OCI-LY1 (cell line): ENCODE measurements around the gene CD74.

Experiments used
- H2AFZ ChIP-seq: fragments of 200-600 bp; sonication (generic), shearing (Covaris generic); 2 replicates; pipeline ENCODE4 v1.6.0; 2014; ENCODE audit warnings: antibody characterized with exemption, mild to moderate bottlenecking, low read length
- H3F3A ChIP-seq: fragments of 200-600 bp; sonication (generic), shearing (Covaris generic); 2 replicates; pipeline ENCODE4 v1.6.0; 2014; ENCODE audit warnings: mild to moderate bottlenecking, antibody characterized with exemption, low read length, moderate library complexity; ENCODE audit not compliant: insufficient read depth
- H3K27ac ChIP-seq: fragments of 200-600 bp; sonication (generic); 2 replicates; pipeline ENCODE4 v1.5.1; 2014; ENCODE audit warnings: low read length, mixed run types, mild to moderate bottlenecking, low read depth; ENCODE audit not compliant: poor library complexity, severe bottlenecking
- H3K27me3 ChIP-seq: fragments of 200-600 bp; sonication (generic); 2 replicates; pipeline ENCODE4 v1.6.0; 2014; ENCODE audit warnings: antibody characterized with exemption, mild to moderate bottlenecking, low read length, moderate library complexity; ENCODE audit not compliant: insufficient read depth
- H3K36me3 ChIP-seq: fragments of 200-600 bp; sonication (generic); 2 replicates; pipeline ENCODE4 v1.6.1; 2014; ENCODE audit warnings: mild to moderate bottlenecking, antibody characterized with exemption, low read length, moderate library complexity, mixed read lengths; ENCODE audit not compliant: insufficient read depth
- H3K4me1 ChIP-seq: fragments of 200-600 bp; sonication (generic); 2 replicates; pipeline ENCODE4 v1.5.1; 2014; ENCODE audit warnings: mild to moderate bottlenecking, low read length, moderate library complexity; ENCODE audit not compliant: insufficient read depth, severe bottlenecking
- H3K4me2 ChIP-seq: fragments of 200-600 bp; sonication (generic), shearing (Covaris generic); 2 replicates; pipeline ENCODE4 v1.6.1; 2014; ENCODE audit warnings: low read length
- H3K4me3 ChIP-seq: fragments of 200-600 bp; sonication (generic); 2 replicates; pipeline ENCODE4 v1.5.1; 2014; ENCODE audit warnings: low read length, low read depth, mild to moderate bottlenecking, mixed read lengths; ENCODE audit not compliant: poor library complexity, severe bottlenecking
- H3K79me2 ChIP-seq: fragments of 200-600 bp; shearing (Covaris generic); 2 replicates; pipeline ENCODE4 v1.6.1; 2016; ENCODE audit warnings: mixed run types, low read length, mixed read lengths; ENCODE audit not compliant: insufficient read depth
- H3K9ac ChIP-seq: fragments of 200-600 bp; sonication (generic), shearing (Covaris generic); 2 replicates; pipeline ENCODE4 v1.6.1; 2014; ENCODE audit warnings: mild to moderate bottlenecking, low read length, mixed read lengths
- H3K9me2 ChIP-seq: fragments of 200-600 bp; sonication (generic), shearing (Covaris generic); 2 replicates; pipeline ENCODE4 v1.6.1; 2014; ENCODE audit warnings: low read depth, mild to moderate bottlenecking, low read length, mixed read lengths
- H3K9me3 ChIP-seq: fragments of 200-600 bp; shearing (Covaris generic); 2 replicates; pipeline ENCODE4 v1.6.1; 2014; ENCODE audit warnings: low read length, mixed read lengths
- H4K20me1 ChIP-seq: fragments of 200-600 bp; sonication (generic), shearing (Covaris generic); 2 replicates; pipeline ENCODE4 v1.6.0; 2016; ENCODE audit warnings: mild to moderate bottlenecking, low read length; ENCODE audit not compliant: insufficient read depth
- CTCF ChIP-seq: fragments of 200-600 bp; sonication (generic), shearing (Covaris generic); IDR thresholded peaks from 2 replicates; pipeline ENCODE4 v1.5.1; 2017; ENCODE audit warnings: mild to moderate bottlenecking, antibody characterized with exemption, low read length, moderate library complexity, mixed read lengths
- EZH2 ChIP-seq: fragments of 200-600 bp; sonication (generic), shearing (Covaris generic); IDR thresholded peaks from 2 replicates; pipeline ENCODE4 v1.8.0; 2017; ENCODE audit warnings: borderline replicate concordance, mixed run types, mild to moderate bottlenecking, antibody characterized with exemption, low read length, moderate library complexity, mixed read lengths

The CD74 gene

GRCh38 chr5:150372639-150373038 is 40.1 kb downstream of the CD74 start:
- Histone ChIP-seq H3K4me2 (no peak overlapping the region), H4K20me1 (no peaks in the 10 kb centered on the region), H3K9ac (no peak overlapping the region), H3F3A (no peaks in the 10 kb centered on the region), H3K27ac (no peak overlapping the region), H3K4me1 (no peaks in the 10 kb centered on the region), H3K27me3 (no peaks in the 10 kb centered on the region), H3K9me2 (no peaks in the 10 kb centered on the region), H2AFZ (no peak overlapping the region), H3K9me3 (no peaks in the 10 kb centered on the region), H3K4me3 (no peak overlapping the region), H3K79me2 (no peaks in the 10 kb centered on the region), H3K36me3 (peaks cover 99% of the 10 kb centered on the region)
- TF ChIP-seq CTCF = no peak
- no peak for TF ChIP-seq EZH2

- H3K36me3 ChIP-seq = peaks cover 94% of the 10 kb centered on the region
Measured at GRCh38 chr5:150368526-150368925, 44.2 kb downstream of the CD74 start.

GRCh38 chr5:150364004-150364403 is 48.7 kb downstream of the CD74 start:
- Histone ChIP-seq H3K79me2 (peaks cover 7% of the 10 kb centered on the region), H3K36me3 (peaks cover 92% of the 10 kb centered on the region), H3K27ac (no peak overlapping the region), H3K9me3 (no peaks in the 10 kb centered on the region), H3K4me2 (no peak overlapping the region), H3K9ac (no peak overlapping the region), H3F3A (no peaks in the 10 kb centered on the region), H3K27me3 (no peaks in the 10 kb centered on the region), H3K4me1 (peaks cover 8% of the 10 kb centered on the region), H4K20me1 (no peaks in the 10 kb centered on the region), H2AFZ (no peak overlapping the region), H3K4me3 (no peak overlapping the region), H3K9me2 (no peaks in the 10 kb centered on the region)
- TF ChIP-seq CTCF (no peak), EZH2 (no peak)

More at GRCh38 chr5:150368526-150368925, 44.2 kb downstream of the CD74 start:
- Histone ChIP-seq H4K20me1 (no peaks in the 10 kb centered on the region), H3F3A (no peaks in the 10 kb centered on the region), H2AFZ (no peak overlapping the region), H3K9me2 (no peaks in the 10 kb centered on the region), H3K4me1 (no peaks in the 10 kb centered on the region), H3K27me3 (no peaks in the 10 kb centered on the region), H3K9me3 (no peaks in the 10 kb centered on the region), H3K79me2 (no peaks in the 10 kb centered on the region), H3K27ac (no peak overlapping the region), H3K9ac (no peak overlapping the region), H3K4me2 (no peak overlapping the region), H3K4me3 (no peak overlapping the region)
- TF ChIP-seq CTCF (no peak), EZH2 (no peak)
